GM18526 (cell line): ENCODE data around the gene FRMD4A.

Experiments used
- POLR2A ChIP-seq: IDR thresholded peaks from 3 replicates; pipeline ENCODE4 v1.6.1; 2011; ENCODE audit not compliant: insufficient read length; ENCODE audit errors: extremely low read depth

Gene FRMD4A

DNA sequence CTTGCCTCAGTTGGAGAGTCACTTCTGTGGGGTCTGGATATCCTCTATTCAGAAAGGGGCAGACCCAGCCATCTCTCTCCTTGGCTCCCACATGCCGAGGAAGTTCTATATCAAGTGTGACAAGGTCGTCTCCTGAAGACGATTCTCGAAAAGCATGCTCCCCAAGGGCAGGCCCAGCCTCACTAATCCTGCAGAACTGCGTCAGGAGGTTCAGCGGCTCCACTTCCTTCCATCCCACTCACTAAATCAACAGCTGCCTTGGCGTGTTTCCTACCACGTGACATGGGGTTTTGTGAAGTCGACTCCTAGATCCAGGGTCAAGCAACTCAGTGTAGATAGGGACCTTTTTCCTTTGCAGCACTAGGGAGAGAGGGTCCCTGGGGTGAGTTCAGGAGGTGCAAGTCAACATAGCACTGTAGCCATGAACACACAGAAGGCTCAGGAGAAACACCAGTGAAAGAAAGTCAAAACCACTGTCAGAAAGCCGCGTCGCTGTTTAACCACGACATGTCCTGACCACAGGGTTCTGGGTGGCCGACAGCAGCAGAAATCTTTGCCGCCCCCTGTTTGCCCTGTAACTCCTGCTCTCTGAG lies 587.5 kb downstream of the FRMD4A start:
- TF ChIP-seq POLR2A: no peak

DNA sequence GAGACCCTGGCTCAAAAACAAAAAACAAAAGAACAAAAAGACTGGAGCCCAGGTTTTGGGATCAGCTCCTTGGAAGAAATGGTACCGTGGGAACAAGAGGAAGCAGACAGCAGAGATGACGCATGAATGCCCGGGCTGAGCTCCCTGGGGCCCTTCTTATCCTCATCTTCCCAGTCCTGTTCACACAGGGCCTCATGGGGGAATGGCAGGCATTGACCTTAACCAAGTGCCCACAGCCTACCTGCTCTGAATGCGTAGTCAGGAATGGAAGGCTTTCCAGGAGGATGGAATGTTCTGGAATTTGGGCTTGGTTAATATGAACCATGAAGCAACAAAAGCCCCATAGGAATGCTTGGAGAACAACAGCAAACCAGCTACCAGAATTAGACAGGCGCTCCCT lies 589.3 kb downstream of the FRMD4A start:
- no peak for TF ChIP-seq POLR2A

DNA sequence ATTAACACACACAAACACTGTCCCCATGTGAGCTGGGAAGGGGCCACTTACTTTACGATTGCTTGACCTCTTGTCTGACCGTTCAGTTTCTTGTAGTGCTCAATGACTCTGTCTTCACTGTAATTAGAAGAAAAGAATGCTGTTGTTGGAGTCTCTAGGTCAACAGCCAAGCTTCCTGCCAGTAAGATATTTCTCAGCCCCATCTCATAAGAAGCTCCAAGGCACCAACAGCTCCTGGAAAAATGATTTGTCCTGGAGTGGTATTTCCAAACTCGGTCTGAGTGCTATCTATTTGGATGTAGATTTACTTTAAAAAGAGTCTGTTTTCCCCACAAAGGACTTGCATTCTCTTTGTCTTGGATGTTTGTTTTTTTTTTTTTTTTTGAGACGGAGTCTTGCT lies 590.3 kb downstream of the FRMD4A start:
- no peak for TF ChIP-seq POLR2A

DNA sequence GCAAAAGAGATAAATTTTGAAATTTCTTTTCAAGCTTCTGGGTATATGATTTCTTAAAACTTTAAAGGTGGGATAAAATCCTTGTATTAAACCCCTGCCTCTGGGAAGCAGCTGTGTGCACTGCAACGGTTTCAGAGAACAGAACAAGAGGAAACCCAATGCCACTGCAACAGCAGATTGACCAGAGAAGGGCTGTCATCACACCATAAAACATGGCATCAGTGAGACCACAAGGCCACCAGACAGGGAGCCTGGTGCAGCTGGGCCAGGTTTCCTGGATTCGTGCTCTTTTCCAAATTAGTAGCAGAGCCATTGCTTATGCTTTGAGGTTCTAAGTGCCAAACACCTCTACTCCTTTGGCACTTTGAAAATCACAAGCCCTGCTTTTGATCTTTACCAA lies 591.5 kb downstream of the FRMD4A start:
- no peak for TF ChIP-seq POLR2A

DNA sequence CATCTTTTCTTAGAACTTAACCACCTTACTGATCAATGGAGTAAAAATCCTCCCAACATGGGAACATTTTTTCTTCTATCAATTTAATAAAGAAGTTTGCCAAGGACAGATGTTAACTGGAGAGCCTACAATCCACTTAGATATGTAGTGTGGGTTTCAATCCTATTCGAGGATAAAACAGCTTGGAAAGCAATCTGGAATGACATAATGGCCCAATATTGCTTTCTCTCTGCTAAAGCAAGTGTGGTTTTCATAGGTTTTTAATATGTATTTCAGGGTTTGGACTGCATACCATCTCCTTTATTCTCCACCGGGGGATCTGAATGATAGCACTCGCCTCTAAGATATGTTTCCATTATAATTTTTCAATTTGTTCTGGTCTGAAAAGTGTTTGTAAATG lies 594.2 kb downstream of the FRMD4A start:
- TF ChIP-seq POLR2A: no peak

DNA sequence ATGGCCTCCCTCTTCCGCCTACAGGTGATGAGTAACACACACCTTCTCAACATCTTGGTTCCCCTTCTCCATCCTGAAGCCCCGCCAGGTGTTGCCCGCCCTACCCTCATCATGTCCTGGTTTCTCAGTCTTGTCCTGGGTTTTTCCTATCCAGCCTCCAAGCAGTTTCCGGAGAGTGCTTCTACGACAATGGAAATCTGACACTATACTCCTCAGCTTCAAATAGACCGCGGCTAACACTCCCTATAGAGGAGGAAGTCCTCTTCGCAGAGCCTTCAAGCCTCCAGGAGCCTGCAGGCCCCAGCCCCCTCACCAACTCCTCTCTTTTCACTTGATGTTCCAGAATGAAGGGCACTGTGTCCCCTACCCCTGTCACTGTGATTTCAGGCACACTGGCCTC lies 596.6 kb downstream of the FRMD4A start:
- TF ChIP-seq POLR2A: no peak

DNA sequence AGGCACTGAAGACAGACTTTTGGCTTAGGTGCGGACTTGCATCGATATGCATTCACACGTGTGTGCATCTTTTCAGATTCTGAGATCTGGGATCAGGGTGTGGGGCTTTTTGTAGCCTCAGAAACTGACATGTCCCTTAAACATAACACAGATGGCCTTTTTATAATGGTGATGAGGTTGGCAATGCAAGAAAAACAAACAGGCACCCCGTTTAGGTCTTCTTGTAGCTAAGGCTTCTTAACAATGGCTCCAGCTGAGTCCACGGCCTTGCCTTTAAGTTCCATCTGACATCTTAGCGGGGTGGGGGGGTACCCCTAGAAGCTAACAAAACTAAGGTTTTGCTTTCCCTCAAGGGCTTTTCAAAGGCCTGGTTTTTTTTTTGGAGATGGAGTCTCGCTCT lies 597.7 kb downstream of the FRMD4A start:
- TF ChIP-seq POLR2A: no peak

DNA sequence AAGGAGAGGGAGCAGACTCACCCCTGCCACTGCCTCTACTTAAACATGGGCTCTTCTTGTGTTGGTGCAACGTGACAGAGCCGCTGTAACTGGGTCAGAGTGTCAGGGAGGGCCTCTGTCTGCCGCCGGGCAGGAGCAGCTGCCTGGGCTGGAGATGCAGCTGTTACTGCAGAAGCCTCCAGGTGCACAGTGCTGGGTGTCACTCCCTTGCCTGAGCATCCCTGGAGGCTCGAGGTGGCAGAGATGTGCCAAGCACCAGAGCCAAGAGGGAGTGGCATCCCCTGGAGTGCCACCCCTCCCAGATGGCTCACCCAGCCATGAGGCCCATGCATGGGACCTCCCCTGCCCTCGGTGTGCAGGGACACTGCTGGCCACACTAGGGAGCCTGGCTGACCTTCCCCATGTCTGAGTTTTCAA lies 598.3 kb downstream of the FRMD4A start:
- no peak for TF ChIP-seq POLR2A

DNA sequence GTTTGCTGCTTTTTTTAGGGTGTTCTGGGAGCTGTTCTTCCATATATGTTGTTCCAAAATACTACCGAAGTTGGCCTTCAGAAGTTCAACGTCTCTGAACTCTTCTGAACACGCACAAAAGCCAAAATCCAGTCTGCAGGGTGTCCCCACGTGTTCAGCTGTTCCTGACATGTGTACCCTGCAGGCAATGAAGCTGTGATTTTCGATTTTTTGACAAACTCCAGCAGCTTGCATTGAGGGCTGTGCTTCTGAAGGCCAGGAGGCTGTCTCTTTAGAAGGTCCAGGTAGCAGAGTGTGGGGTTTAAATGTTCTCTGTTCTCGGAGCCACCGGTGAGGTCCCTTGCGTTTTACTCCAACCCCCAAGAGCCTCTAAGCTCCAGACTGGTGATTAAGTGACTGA lies 598.9 kb downstream of the FRMD4A start:
- TF ChIP-seq POLR2A: no peak

DNA sequence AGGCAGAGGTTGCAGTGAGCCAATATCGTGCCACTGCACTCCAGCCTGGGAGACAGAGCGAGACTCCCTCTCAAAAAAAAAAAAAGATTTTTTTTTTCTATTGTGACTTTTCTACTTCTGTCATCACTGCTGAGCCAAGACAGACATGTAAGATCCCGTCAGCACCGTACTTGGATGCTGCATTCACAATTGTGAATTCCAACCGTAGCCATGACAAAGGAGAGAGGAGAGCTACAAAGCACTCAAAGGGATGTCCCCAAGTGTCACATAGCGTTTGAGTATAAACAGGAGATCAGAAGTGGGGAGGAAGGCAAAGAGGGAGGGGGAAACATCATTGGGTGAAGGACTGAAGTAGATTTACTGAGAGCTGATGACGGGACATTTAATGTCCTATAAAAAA lies 599.8 kb downstream of the FRMD4A start:
- no peak for TF ChIP-seq POLR2A

DNA sequence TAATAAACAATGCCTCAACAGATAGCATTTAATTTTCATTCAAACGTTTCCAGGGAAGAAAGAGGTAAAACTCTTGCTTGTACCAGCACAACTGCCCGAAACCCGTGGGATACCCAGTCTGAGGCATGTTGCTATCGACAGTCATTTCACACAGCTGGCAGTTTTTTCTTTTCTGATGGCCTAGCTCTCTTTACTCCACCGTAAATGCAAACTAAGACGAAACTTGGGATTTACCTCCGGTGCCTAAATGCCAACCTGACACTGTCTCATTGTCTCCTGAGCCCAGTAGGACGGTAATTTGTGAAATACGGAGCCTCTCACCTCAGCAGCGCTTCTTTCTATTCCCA lies 600.4 kb downstream of the FRMD4A start:
- TF ChIP-seq POLR2A: no peak

DNA sequence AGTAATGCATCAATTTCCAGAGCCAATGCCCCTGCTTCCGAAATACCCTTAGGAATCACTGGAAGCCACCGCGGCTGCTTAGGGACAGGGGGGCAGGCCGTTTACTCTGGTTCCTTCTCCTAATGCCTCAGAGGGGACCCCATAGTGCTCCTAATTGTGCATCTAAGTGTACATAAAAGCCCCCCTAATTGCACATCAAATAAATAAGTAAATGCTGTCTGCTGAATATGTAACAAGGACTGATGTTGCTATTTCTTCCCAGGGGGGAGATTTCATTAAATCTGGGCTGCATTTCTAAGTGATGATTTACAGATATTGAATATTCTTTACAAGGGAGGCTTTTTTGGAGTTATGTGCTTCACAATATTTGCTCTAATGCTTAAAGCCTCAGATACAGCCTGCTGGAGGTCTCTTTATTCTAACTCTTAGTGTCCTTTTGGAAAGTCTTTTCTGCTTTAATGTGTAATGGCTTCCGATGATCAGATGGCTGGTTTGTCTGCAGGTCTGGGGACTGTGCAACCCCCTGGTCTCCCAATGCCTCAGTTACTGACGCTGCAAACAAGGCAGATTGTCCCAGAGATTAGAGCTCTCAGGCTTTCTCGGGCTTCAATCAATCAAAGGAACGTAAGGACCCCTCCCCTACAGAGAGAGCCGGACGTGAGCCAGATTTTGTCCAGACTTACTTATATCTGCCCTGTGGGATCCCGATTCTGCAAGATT lies 601.0 kb downstream of the FRMD4A start:
- TF ChIP-seq POLR2A: no peak

DNA sequence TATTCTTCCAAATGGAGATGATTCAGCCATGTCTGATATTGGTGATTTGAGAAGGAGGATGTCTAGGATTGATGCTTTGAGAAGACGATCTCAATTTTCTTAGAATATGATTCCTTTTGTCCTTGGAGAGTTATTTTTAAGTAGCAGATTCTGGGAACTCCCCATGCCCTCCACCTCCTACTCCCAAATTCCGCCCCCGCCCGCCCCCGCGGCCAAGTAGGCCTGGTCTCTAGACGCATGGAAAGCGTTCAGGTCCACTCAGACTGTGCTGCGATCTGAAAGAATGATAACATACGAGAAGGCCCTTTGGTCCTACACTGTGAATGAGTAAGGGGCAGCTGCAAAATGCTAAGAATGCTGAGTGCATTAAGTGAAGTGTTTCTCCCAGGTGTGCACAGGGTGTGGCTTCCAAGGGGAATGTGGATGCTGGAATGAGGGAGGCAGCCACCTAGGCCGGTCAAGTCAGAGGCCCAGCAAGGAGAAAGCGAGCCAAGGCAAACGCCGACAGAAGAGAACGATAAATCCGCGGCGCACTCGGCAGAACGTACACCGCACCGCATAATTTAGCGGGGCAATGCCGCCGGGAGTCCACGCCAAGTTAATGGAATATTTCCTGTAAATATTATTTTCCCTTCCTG lies 601.7 kb downstream of the FRMD4A start:
- TF ChIP-seq POLR2A: no peak

DNA sequence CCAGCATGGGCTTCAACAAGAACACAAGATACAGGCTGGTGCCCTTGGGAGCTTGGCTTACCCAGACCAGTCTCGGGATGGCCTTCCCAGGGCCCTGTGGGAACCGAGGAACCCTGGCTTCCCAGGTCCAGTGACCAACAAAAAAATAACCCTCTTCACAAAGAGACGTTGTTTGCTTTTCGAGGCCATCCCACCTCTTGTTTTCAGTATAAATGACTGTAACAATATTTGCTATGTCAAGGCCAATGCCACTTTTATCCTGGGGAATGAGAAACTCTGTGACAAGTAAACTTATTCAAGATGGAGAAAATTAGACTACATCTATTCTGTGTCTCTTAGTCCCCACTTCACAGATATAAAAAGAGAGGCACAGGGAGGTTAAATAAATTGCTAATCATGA lies 605.1 kb downstream of the FRMD4A start:
- TF ChIP-seq POLR2A: no peak

DNA sequence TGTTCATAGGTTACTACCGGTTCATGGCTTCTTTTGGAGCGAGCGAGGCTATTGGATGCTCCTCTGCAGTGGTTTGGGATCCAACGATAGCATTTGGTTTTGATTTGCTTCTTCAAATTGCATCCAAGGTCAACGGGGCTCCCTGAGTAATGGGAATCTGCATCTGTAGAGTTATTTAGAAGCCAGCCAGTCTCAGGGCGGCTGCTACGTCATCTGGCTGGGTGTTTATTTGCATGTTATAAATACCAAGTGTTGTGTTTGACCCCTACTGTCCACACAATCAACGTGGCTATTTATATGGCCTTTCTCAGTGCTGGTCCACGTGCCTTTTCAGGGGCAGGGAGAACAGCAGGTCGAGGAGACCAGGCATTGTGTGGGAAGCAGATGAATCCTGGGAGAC lies 606.2 kb downstream of the FRMD4A start:
- no peak for TF ChIP-seq POLR2A

DNA sequence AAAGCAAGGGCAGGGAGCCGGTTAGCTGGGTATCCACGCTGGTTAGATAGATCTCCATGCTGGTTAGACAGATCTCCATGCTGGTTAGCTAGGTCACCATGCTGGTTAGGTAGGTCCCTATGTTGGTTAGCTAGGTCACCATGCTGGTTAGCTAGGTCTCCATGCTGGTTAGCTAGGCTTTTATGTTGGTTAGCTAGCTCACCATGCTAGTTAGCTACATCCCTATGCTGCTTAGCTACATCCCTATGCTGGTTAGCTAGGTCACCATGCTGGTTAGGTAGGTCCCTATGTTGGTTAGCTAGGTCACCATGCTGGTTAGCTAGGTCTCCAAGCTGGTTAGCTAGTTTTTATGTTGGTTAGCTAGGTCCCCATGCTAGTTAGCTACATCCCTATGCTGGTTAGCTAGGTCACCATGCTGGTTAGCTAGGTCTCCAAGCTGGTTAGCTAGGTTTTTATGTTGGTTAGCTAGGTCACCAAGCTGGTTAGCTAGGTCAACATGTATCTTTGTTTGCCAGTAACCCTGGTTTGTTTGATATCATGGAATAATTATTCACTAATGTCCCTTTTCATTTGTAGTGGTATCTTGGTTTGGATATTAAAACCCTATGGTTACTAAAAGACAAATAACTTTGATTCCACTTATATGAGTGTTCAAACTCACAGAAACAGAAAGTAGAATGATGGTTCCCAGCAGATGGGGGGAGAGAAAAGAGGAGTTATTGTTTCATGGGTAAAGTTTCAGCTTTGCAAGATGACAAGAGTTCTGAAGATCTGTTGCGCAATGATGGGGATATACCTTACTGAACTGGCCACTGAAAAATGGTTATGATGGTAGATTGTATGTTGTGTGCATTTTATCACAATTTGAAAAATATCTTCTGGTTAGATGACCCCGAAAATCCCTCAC lies 607.7 kb downstream of the FRMD4A start:
- TF ChIP-seq POLR2A: no peak
